HG02884 (cell line): ENCODE data around the gene MGLL.

Experiments
- ATAC-seq: cut with Tn5 transposase; IDR thresholded peaks from one replicate; pipeline ENCODE4 v1.9.1; 2021; ENCODE audit warnings: mild to moderate bottlenecking, moderate library complexity; ENCODE audit not compliant: unreplicated experiment

The MGLL gene

DNA sequence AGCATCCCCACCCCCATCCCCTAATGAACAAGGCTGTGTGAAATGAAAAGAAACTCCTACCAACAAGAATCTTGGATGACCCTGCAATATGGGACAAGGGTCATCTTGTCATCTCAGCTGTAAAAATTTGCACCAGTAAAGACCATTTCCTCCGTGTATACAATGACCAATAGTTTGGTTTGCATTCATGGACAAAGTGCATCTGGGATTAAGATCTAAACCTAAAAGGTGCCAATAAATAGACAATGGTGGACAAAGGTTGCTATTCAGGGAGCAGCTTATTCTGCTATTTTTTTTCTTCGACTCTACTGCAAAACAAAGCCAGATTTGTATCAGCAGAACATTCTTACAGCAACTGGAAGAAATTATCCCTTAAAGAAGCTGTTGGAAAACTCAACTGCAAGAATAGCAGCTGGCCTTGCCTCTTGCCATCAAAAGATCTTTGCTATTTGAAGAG lies 8.0 kb downstream of the MGLL start:
- no peak for ATAC-seq

DNA sequence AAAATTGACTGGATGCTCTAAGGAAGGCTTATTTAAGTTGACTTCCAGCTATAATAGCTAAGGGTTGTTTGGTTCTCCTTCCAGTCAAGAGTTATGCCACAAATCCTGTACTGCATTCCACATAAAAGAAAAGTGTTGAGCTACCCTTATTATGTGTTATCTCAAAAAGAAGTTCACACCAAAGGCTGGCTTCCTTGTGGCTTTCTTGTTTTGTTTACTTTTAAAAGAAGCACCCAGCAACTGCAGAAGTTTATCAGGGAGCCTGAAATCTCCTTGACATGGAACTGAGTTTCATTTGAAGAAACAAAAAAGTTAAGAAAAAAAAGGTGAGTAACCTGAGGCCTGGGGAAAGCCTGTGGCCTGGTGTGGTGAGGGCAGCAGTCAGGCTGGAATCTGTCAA lies 10.2 kb downstream of the MGLL start:
- no peak for ATAC-seq

DNA sequence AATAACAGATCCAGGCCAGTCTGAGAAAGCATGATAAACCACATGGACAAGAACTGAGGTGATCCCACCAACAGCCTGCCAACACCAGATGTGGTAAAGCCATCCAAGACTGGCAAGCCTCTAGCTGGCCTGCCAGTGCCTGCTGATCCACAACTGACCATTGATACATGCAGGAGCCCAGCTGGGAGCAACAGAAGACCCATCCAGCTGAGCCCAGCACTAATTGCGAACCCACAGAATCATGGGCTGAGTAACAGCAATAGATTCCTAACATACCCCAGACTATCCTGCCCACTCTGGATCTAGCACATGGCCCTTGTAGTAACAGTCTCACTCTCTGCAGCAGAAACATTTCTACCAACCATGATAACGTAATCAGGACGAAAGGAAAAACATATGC lies 10.6 kb downstream of the MGLL start:
- no peak for ATAC-seq

DNA sequence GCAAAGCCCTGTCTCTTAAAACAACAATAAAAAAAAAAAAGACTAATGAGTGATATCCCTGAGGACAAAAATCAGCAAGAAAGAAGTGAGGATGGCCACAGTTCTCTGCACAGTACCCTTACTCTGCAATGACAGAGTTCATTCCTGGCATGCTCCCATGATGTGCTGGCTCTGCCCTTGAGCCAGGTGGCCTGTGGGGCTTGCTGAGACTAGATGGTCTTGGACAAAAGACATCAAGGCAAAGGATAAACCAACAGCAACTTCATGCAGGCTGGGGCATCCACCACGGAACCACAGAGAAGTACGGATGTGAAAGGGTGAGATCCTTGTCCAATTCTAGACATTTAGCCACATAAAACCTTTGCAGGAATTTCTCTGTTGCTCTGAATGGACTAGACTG lies 12.7 kb downstream of the MGLL start:
- ATAC-seq = no peak

DNA sequence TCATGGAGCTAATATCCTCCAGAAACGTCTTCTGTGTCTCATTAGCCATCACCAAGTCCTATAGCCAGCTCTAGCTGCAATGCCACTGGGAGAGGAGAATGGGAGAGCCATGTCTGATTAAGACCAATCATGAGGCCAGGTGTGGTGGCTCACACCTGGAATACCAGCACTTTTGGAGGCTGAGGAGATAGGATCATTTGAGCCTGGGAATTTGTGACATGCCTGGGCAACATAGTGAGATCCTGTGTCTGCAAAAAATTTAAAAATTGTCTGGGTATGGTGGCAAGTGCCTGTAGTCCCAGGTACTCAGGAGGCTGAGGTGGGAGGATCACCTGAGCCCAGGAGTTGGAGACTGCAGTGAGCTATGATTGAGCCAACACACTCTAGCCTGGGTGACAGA lies 13.1 kb downstream of the MGLL start:
- ATAC-seq = no peak

DNA sequence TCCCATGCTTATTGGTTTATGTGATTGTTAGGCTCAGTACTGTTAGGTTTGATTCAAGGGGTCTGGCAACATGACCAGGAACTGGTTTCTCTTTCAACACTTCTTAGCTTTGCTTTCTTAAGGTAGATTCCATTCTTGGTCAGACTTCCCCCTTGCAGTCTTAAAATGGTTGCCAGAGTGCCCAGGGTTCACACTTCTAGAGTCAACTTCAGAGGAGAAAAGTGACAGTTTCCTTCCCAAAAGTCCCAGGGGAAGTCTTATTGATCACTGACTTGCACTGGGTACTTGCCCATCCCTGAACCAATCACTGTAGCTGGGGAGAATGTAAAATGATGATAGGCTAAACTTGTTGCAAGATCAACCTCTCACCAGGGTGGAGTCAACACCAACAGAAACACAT lies 14.1 kb downstream of the MGLL start:
- ATAC-seq = peak; percentile 58

DNA sequence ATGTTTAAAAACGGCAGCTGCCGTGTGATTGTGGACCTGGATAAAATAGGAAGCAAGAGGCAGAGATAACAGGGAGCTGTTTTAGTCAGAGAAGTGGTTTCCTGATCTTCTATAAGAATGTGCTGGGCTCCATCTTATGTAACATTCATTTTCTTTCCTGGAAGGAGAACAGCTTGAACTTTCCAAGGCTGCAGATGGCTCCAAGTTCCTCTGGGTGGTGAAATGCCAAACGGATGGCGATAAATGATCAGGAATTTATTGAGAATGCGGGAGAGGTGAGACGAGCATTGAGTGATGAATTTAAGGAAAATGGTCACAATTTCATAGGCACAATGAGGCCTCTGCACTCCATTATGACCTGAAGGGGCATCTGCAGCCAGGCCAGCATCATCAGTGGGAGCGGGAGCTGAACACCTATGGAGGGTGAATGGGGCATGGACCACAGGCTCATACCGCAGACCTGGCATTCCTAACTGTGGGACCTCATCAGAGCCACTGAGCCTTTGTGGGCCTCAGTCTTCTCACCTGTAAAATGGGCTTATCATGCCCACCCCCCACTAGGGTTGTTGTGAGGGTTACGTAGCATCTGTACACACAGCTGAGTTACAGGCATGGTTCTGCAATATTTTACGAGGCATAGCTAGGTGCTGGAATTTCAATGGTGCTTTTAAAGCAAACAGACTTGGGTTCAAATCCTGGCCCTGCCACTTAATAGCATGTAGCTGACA lies 17.1 kb downstream of the MGLL start:
- ATAC-seq = no peak

DNA sequence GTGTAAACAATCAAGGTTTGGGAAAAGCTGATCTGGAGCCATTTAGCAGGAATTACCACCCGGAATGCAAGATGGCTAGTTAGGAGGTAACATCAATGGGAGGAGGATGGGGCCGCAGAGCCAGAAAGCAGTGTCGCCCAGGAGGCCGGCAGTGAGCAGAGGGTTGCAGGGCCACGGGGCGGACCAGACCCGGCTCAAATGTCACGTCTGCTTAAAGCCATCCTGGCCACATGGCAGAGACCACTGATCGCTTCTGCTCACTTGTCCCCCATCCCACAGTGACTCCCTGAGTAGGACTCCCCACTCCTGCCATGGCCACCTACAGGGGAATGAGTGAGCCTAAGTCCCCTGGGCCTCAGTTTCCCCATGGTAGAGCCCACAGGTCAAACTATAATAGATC lies 18.2 kb downstream of the MGLL start:
- no peak for ATAC-seq

DNA sequence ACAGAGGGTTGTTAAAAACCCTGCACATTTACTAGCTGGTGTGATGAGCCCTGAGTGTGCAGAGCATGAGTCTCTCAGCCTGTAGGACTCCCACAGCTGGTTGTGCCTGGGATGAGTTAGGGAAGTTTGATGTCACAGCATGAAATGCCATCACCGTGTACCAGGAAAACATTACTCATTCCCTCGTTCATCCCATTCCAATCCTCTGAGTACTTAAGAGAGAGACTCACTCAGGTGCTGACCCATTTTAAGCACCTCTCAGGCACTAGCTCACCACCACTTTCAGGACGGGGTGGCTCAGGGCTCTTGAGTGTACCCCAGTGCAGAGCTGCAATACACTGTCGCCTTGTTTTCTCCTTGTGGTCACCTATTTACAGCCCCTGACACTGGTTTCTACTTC lies 18.7 kb downstream of the MGLL start:
- ATAC-seq = no peak

DNA sequence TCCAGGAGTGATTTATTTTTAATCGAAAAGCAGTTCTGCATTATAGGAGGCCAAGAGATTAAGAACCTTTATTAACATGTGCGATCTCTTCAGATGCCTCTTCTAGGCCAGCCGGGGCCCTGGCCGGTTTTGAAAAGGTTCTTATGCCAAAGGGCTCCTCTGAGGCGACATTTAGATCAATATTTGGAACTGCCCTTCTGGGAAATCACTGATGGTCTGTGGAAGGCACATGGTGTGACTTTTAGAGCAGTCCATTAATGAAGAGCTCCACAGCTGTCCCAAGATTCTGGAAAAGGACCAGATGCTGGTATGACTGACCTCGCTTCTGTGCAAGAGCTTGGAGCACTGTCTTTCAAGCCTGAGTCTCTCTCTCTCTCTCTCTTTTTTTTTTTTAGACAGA lies 19.7 kb downstream of the MGLL start:
- no peak for ATAC-seq

DNA sequence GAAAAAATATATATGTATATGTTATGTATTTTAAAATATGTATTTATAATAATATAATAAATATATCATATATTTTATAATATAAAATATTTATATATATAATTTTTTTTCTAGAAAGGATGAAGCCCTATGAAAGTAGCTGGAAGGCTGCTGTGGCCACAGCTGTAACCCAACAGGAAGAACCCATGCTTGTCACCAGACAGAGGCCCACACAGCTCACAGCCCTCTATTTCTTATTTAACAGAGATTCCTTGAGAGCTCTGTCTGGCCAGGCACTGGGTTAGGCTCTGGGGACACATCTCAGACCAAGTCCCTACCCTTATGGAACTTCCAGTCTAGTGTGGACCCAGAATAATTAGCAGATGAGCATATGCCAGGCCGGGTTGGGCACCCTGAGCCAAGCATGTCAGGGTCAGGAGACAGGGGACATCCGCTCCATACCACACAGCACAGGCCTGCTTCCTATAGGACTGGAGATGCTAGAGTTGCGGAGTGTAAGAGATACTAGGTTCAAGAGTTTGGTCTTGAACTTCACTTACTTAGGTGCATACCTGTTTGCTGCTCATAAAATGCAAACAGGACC lies 20.5 kb downstream of the MGLL start:
- ATAC-seq = no peak

DNA sequence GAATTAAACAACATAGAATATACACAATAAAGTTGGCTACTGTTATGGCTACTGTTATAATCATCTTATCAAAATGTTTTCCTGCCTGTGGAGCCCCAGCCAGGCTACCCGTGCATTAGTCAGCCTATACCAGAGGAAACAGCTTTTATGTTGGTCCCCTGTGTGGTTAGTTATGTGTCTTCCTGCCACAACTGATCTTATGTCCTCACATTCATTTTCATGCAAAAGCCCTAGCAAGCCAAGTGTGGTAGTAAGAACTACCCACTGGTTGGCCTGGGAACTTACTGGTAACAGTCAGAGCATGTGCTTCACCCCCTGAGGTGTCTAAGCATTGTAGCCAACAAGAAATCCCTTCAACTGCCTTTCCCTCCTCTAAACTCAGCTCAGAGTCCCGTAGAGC lies 21.8 kb downstream of the MGLL start:
- ATAC-seq = no peak

DNA sequence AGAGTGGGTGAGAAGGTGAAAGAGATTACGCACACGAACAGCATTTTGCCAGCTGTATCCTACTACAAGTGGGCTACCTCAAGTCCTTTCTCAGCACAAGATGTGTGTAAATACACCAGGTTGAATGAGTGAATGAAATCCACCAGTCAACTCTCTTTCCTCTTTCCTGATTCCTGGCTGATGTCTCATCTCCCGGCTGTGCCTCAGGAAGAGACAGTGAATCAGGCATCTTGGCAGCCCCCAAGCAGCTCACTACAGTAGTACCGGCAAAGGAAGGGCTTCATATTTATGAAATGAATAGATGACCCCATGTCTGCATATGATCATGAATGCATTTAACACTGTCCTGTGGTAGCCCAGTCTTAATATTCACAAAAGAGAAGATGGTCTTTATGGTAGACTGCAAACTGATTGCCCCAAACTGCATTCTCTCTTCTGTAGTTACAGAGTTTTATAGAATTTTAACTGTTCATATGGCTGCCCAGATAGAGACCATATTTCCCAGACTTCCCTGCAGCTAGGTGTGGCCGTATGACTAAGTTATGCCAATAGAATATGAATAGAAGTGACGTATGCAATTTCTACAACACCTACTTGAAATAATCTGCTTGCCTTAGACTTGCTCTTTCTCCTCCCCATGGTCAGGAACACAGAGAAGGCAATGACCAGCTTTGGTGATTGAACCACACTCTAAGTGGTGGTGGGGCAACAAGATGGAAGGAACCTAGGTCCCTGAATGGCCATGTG lies 22.7 kb downstream of the MGLL start:
- no peak for ATAC-seq

DNA sequence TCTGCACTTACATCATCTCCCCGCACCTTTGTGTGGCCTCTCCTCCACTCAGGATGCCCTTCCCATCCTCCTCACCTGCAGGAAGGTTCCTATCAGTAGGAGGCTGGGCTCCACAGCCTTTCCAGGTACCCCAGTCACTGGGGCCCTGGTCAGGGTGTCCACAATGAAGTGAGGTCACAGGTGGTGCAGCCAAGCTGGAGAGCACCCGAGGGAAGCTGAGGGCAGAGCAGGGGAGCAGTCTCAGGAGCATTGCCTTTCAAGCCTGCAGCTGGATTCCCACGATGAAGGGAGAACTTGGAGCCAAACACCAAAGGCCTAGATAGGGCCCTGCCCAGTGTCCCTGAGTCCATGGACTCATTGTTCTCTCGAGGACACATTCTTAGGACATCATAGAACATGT lies 23.6 kb downstream of the MGLL start:
- no peak for ATAC-seq

DNA sequence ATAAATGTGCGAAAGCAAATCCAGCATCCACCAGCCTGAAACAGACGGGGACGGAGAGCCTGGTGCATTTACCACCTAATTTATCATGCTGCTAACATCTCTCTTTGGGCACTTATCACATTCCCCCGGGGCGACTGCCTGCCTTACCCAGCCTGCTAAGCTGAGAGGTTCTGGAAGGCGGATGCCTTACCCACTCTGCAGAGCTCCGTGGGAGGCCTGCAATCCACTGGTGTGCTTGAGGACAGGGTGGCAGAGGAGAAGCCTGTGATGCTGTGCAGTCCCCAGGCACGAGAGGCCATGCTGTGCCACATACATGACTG lies 25.5 kb downstream of the MGLL start:
- ATAC-seq = no peak

DNA sequence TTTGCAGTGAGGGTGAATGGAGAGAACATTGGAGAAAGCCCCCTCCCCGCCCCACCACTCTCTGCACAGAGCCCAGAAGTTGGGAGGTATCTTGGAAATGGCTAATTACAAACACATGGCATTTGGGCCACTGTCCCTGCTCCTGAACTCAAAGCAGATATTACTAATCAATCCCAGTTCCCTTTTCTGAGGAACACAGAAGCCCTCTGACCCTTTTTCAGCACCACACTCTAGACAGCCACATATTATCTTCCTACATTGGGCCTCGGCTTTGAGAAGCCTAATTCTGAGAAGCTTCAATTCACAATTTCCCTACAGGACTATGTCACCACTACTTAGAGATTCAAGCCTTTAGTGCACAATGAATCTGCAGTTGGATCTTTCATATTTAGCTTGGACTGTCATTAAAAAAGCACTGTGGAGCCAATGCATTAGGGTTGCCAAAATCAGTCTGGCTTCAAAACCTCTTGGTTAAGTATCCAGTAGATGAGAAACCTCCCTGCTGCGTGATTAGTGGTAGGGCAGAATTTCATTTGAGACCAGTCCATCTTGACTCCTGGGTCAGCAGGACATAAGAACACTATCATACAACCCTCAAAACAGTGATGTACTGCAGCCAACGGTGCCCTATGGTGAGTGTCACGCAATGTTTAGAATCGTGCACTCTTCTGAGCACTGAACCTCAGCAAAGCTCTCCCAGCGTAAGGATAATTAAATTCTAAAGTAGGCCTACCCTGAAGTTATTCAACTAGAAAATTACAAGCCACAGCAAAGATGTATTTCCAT lies 26.1 kb downstream of the MGLL start:
- no peak for ATAC-seq

DNA sequence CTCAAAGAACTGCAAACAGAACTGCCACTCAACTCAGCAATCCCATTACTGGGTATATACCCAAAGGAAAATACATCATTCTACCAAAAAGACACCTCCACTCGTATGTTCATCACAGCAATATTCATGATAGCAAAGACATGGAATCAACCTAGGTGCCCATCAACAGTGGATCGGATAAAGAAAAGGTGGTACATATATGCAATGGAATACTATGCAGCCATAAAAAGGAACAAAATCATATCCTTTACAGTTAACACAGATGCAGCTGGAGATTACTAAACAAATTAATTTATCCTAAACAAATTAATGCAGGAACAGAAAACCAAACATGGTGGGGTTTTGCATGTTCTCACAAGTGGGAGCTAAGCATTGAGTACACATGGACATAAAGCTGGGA lies 27.3 kb downstream of the MGLL start:
- ATAC-seq = no peak

DNA sequence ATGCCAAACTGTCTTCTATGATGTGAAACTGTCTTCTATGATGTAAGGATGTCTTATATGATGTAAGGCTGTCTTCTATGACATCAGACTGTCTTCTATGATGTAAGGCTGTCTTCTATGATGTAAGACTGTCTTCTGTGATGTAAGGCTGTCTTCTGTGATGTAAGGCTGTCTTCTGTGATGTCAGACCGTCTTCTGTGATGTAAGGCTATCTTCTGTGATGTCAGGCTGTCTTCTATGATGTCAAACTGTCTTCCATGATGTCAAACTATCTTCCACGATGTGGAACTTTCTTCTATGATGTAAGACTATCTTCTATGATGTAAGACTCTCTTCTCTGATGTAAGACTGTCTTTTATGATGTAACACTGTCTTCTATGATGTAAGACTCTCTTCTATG lies 27.9 kb downstream of the MGLL start:
- ATAC-seq = no peak

DNA sequence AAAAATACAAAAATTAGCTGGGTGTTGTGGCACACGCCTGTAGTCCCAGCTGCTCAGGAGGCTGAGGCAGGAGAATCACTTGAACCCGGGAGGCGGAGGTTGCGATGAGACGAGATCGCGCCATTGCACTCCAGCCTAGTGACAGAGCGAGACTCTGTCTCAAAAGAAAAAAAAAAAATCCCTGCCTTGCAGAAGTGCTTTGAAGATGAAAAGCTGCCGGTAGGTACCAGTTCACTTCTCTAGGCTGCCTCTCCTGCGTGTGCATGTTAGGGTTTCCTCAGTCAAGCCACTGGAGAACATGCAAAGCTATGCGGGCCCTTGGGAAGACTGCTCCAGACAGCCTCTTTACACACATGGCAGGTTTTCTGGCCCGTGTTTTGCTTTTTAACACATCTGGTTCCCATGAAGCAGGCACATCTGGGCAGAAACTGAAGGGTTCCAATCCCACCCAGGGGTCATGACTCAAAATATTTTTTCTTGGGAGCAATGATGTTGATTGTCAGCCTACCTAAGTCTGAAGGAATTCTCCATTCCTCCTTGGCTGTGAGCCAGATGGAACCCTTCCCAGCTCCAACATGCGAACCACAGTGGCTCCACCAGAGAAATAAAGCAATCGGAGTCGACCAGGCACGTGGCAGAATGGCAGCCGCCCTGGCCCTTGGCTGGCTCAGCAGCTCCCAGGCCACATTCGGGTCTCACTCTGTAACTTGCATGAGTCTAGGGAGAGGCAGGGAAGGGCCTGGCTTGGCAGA lies 29.6 kb downstream of the MGLL start:
- no peak for ATAC-seq

DNA sequence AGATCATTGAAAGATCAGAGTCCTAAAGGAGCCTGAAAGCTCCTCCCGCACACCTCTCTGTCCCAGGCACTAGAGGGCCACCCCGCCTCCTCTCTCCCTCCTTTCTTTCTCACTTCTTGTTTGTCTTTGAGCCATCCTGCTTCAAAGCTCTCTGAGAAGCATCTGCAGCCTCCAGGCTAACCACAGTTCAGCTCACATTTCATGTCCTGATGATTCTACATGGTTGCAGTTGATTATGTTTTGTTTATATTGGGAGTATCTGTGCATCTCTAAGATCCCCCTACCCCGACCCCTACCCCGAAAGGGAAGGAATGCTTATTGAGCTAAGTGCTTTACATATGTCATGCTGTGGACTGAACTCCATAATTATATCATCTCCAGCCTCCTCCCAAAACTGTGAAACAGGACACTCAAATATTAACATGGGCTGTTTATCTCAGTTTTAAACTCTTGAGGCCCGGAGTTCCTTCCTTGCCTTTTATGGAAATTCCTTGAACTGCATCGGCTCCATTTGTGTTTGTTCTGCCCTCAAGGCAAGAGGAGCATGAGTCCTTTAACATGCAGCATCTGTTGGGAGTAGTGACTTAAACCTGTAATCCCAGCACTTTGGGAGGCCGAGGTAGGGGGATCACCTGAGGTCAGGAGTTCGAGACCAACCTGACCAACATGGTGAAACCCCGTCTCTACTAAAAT lies 30.9 kb downstream of the MGLL start:
- peak; percentile 82 for ATAC-seq

DNA sequence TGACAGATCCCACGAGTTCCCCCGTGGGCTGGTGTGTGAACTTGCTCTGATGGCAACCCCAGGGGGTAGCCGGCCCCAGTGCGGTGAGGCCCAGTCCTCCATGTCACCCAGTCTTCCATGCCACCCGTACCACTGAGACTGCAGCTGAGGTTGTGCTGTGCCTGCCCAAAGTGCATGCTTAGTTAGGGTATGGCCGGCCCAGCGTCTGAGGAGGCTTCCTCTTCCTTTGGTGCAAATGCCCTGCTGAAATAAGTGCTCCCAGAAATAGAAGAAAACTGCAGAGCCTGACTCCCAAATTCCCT lies 31.5 kb downstream of the MGLL start:
- ATAC-seq = no peak
